GM20431 (cell line): ENCODE measurements around the gene SYT13.

Source experiments
- in situ Hi-C: fragments of 300-500 bp; cut with MseI, MboI; formaldehyde crosslinking; loops from one replicate; pipeline ENCODE4 v1.15.0; 2020; ENCODE audit warnings: low sequenced_read_pairs; ENCODE audit not compliant: unreplicated experiment

Gene SYT13

DNA sequence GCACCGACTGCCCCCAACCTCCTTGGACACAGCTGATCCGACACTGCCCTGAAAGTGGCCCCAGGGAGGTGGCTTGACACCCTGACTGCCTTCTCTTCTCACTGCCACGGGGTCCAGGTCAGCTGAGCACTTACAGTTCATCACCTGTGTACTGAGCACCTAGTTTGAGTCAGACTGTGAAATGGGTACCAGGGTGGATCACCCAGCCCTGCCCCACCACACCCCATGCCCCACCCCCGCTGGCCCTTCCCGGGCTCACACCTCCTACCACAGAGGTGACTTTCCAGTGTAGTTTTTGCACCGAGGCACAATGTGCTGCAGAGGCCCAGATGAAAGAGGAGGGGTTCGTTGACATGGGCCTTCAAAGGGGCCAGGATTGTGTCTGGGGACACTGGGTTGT, 80.2 kb downstream of the SYT13 start:
- in situ Hi-C loops: no loop called here

DNA sequence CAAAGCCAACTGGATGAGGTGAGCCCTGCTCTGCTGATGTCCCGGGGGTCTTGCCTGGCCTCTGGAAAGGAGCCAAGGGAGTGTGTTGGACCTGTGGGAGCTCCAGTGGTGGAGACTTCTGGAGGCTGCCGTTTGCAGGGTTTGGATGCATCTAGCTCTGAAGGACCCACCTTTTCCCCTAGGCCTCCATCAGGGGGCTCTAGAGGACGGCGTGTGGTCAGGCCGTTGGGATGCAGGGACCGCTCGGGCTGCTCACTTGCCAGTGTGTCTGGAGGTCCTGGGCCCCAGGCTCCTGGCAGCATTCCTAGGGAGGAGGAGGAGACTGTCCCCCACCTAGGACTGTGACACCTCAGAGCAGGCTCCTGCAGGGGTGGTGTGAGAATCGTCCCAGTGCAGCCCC, 81.4 kb downstream of the SYT13 start:
- in situ Hi-C loops: no loop called here

DNA sequence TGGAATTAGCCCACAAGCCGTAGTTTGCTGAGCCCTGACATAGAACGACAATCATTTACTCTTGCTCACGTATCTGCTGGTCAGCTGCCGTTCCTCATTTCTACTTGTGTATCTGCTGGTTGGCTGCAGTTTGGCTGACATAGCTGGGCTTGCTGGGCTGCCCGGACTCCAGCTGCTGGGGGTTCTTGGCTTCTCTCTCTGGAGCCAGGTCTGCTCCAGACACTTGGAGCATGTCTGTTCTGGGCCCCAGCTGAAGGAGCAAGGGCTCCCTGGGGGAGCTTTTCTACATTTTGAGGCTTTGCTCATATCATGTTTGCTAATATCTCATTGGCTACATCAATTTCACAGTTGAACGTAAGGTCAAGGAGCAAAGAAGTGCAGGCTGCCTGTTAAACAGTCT, 92.4 kb downstream of the SYT13 start:
- in situ Hi-C loops: no loop called here
